Smooth muscle cell (in vitro differentiated cells): ENCODE data around the gene CBX7. TPM values are rescaled to one million over a fixed set of nuclear protein-coding genes. Genes with fewer than 3 reads are reported as not detected.

Experiments
- DNase-seq: peaks from one replicate; lab custom pipeline; 2025; ENCODE audit not compliant: unreplicated experiment; lab: John Stamatoyannopoulos, UW
- H2AFZ ChIP-seq: fragments of 200-600 bp; sonication (generic); 2 replicates; pipeline ENCODE4 v1.6.0; 2016; ENCODE audit warnings: antibody characterized with exemption, low read depth, mild to moderate bottlenecking
- H3F3A ChIP-seq: fragments of 200-600 bp; sonication (generic); 2 replicates; pipeline ENCODE4 v1.6.0; 2017; ENCODE audit warnings: antibody characterized with exemption, low read depth
- H3K27ac ChIP-seq: fragments of 200-600 bp; sonication (generic); 2 replicates; pipeline ENCODE4 v1.5.1; 2016; ENCODE audit warnings: low read depth, mild to moderate bottlenecking
- H3K27me3 ChIP-seq: fragments of 200-600 bp; sonication (generic); 2 replicates; pipeline ENCODE4 v1.6.1; 2016; ENCODE audit warnings: low read depth, mild to moderate bottlenecking
- H3K36me3 ChIP-seq: fragments of 200-600 bp; sonication (generic); 2 replicates; pipeline ENCODE4 v1.5.1; 2016; ENCODE audit warnings: low read depth
- H3K4me1 ChIP-seq: fragments of 200-600 bp; sonication (generic); 2 replicates; pipeline ENCODE4 v1.5.1; 2016; ENCODE audit warnings: low read depth
- H3K4me2 ChIP-seq: fragments of 200-600 bp; sonication (generic); 2 replicates; pipeline ENCODE4 v1.6.0; 2016; ENCODE audit warnings: mild to moderate bottlenecking
- H3K4me3 ChIP-seq: fragments of 200-600 bp; sonication (generic); 2 replicates; pipeline ENCODE4 v1.5.1; 2016; ENCODE audit warnings: mild to moderate bottlenecking
- H3K79me2 ChIP-seq: fragments of 200-600 bp; sonication (generic); 2 replicates; pipeline ENCODE4 v1.6.0; 2016; ENCODE audit warnings: low read depth, mild to moderate bottlenecking
- H3K9ac ChIP-seq: fragments of 200-600 bp; sonication (generic); 2 replicates; pipeline ENCODE4 v1.6.0; 2016; ENCODE audit warnings: low read depth
- H3K9me3 ChIP-seq: fragments of 200-600 bp; sonication (generic); replicated peaks from 2 replicates; pipeline ENCODE4 v1.5.1; 2016; ENCODE audit warnings: low read depth
- H4K20me1 ChIP-seq: fragments of 200-600 bp; sonication (generic); 2 replicates; pipeline ENCODE4 v1.6.0; 2016; ENCODE audit warnings: low read depth
- CTCF ChIP-seq: fragments of 200-600 bp; sonication (generic); IDR thresholded peaks from 2 replicates; pipeline ENCODE4 v1.5.1; 2017; ENCODE audit warnings: borderline replicate concordance, mild to moderate bottlenecking, antibody characterized with exemption; ENCODE audit not compliant: insufficient read depth, poor library complexity, severe bottlenecking
- WGBS: methylation state at CpG from one replicate; pipeline ENCODE4 v1.1.7; 2016; ENCODE audit warnings: low lambda C conversion rate; 5-methylcytosine and 5-hydroxymethylcytosine counted together
- polyA plus RNA-seq: library from polyadenylated mRNA; unstranded; fragments of >200 nt; fragmentation: Nextera tagmentation; extraction: Ambion mirVana; gene quantifications from 2 replicates; pipeline ENCODE4 v1.2.1, GENCODE V29; 2016
- total RNA-seq: library from RNA; depleted of rRNA; stranded (reverse); fragments of >200 nt; gene quantifications from 2 replicates; pipeline ENCODE4 v1.2.3, GENCODE V29; 2014

CBX7 gene
- total and polyA plus RNA-seq, 2 experiments from 2014 or later: 0.40 to 1.7 TPM

GRCh38 chr22:39130152-39130704, 22.3 kb downstream of the CBX7 start:
- no peak for TF ChIP-seq CTCF
- Histone ChIP-seq H3K79me2 (no peaks in the 10 kb centered on the region), H3K27ac (no peak overlapping the region), H3K27me3 (no peaks in the 10 kb centered on the region), H4K20me1 (no peaks in the 10 kb centered on the region), H3K4me1 (peaks cover 20% of the 10 kb centered on the region), H3K36me3 (no peaks in the 10 kb centered on the region), H3K4me3 (no peak overlapping the region), H3K9ac (no peak overlapping the region), H2AFZ (no peak overlapping the region), H3F3A (no peaks in the 10 kb centered on the region), H3K4me2 (peak overlapping the region; percentile 48), H3K9me3 (no peaks in the 10 kb centered on the region)
- DNase-seq: no peak
- WGBS: 91% methylated on average over 8 of the region's 8 CpGs

GRCh38 chr22:39129746-39130145, 22.7 kb downstream of the CBX7 start:
- no peak for TF ChIP-seq CTCF
- Histone ChIP-seq H3K4me3 (no peak overlapping the region), H3K4me1 (peaks cover 20% of the 10 kb centered on the region), H3K36me3 (no peaks in the 10 kb centered on the region), H3K27ac (no peak overlapping the region), H4K20me1 (no peaks in the 10 kb centered on the region), H3K9ac (no peak overlapping the region), H3K27me3 (no peaks in the 10 kb centered on the region), H3K4me2 (no peak overlapping the region), H3K9me3 (no peaks in the 10 kb centered on the region), H3F3A (no peaks in the 10 kb centered on the region), H3K79me2 (no peaks in the 10 kb centered on the region), H2AFZ (no peak overlapping the region)
- DNase-seq: no peak
- 96% methylated on average over 9 of the region's 9 CpGs for WGBS

- 91% methylated on average over 4 of the region's 4 CpGs for WGBS
- no peaks in the 10 kb centered on the region for H3K36me3 ChIP-seq
- no peaks in the 10 kb centered on the region for H4K20me1 ChIP-seq
- no peaks in the 10 kb centered on the region for H3K9me3 ChIP-seq
- no peaks in the 10 kb centered on the region for H3F3A ChIP-seq
- H3K27me3 ChIP-seq: no peaks in the 10 kb centered on the region
- DNase-seq: no peak
- H3K4me1 ChIP-seq: peaks cover 20% of the 10 kb centered on the region
- no peak overlapping the region for H3K4me3 ChIP-seq
- H2AFZ ChIP-seq: no peak overlapping the region
- no peak for TF ChIP-seq CTCF
- no peak overlapping the region for H3K4me2 ChIP-seq
- no peaks in the 10 kb centered on the region for H3K79me2 ChIP-seq
- H3K9ac ChIP-seq: no peak overlapping the region
- no peak overlapping the region for H3K27ac ChIP-seq
These were observed 23.4 kb downstream of the CBX7 start for GRCh38 chr22:39129081-39129480.

- Histone ChIP-seq H3K4me1 (peaks cover 26% of the 10 kb centered on the region), H3F3A (no peaks in the 10 kb centered on the region), H3K9me3 (no peaks in the 10 kb centered on the region), H3K4me2 (no peak overlapping the region), H3K79me2 (no peaks in the 10 kb centered on the region), H3K27ac (no peak overlapping the region), H3K4me3 (no peak overlapping the region), H3K9ac (no peak overlapping the region), H2AFZ (no peak overlapping the region), H3K36me3 (no peaks in the 10 kb centered on the region), H3K27me3 (no peaks in the 10 kb centered on the region), H4K20me1 (no peaks in the 10 kb centered on the region)
- TF ChIP-seq CTCF: no peak
- 93% methylated on average over 6 of the region's 6 CpGs for WGBS
- no peak for DNase-seq
These were observed 24.0 kb downstream of the CBX7 start for GRCh38 chr22:39128508-39128907.
